Neural cell (in vitro differentiated cells): ENCODE results near the gene TRIM72. TPM values are rescaled to one million over a fixed set of nuclear protein-coding genes. Genes with fewer than 3 reads are reported as not detected.

Experiments used
- H2AFZ ChIP-seq: fragments of 200-600, 300-800 bp; sonication (generic), shearing (Covaris generic); 2 replicates; pipeline ENCODE4 v1.6.0; 2014; ENCODE audit warnings: low read depth, mild to moderate bottlenecking, antibody characterized with exemption, low read length, moderate library complexity
- H3F3A ChIP-seq: fragments of 200-600 bp; shearing (Covaris generic); 2 replicates; pipeline ENCODE4 v1.6.1; 2016; ENCODE audit warnings: mild to moderate bottlenecking, moderate library complexity, mixed read lengths, antibody characterized with exemption, low read length; ENCODE audit not compliant: insufficient read depth, poor library complexity, severe bottlenecking
- H3K27ac ChIP-seq: fragments of 200-600, 300-800 bp; sonication (generic), shearing (Covaris generic); 2 replicates; pipeline ENCODE4 v1.5.1; 2014; ENCODE audit warnings: mild to moderate bottlenecking, low read length, moderate library complexity
- H3K27me3 ChIP-seq: fragments of 300-800, 200-600 bp; sonication (generic), shearing (Covaris generic); 2 replicates; pipeline ENCODE4 v1.6.0; 2014; ENCODE audit warnings: mild to moderate bottlenecking, low read depth, low read length, moderate library complexity; ENCODE audit not compliant: insufficient read depth
- H3K36me3 ChIP-seq: fragments of 300-800, 200-600 bp; sonication (generic), shearing (Covaris generic); 2 replicates; pipeline ENCODE4 v1.5.1; 2014; ENCODE audit warnings: mild to moderate bottlenecking, antibody characterized with exemption, low read length, moderate library complexity; ENCODE audit not compliant: insufficient read depth
- H3K4me2 ChIP-seq: fragments of 300-800, 200-600 bp; sonication (generic), shearing (Covaris generic); 2 replicates; pipeline ENCODE4 v1.6.0; 2014; ENCODE audit warnings: mild to moderate bottlenecking, low read length
- H3K4me3 ChIP-seq: fragments of 300-800, 200-600 bp; sonication (generic), shearing (Covaris generic); 2 replicates; pipeline ENCODE4 v1.5.1; 2014; ENCODE audit warnings: mild to moderate bottlenecking, low read length, moderate library complexity
- H3K79me2 ChIP-seq: fragments of 200-600 bp; shearing (Covaris generic); replicated peaks from 2 replicates; pipeline ENCODE4 v1.6.0; 2014; ENCODE audit warnings: mild to moderate bottlenecking, low read length, moderate library complexity; ENCODE audit not compliant: insufficient read depth
- H3K9ac ChIP-seq: fragments of 300-800, 200-600 bp; sonication (generic), shearing (Covaris generic); 2 replicates; pipeline ENCODE4 v1.6.1; 2016; ENCODE audit warnings: mild to moderate bottlenecking, low read length, mixed read lengths
- H3K9me2 ChIP-seq: fragments of 200-600 bp; shearing (Covaris generic); 2 replicates; pipeline ENCODE4 v1.6.1; 2016; ENCODE audit warnings: mild to moderate bottlenecking, low read length, mixed read lengths; ENCODE audit not compliant: insufficient read depth
- H3K9me3 ChIP-seq: fragments of 200-600, 300-800 bp; sonication (generic), shearing (Covaris generic); 2 replicates; pipeline ENCODE4 v1.6.1; 2016; ENCODE audit warnings: mild to moderate bottlenecking, mixed run types, low read length, moderate library complexity, mixed read lengths
- H4K20me1 ChIP-seq: fragments of 200-600 bp; shearing (Covaris generic); 2 replicates; pipeline ENCODE4 v1.6.1; 2016; ENCODE audit warnings: mild to moderate bottlenecking, mixed run types; ENCODE audit not compliant: insufficient read depth
- CTCF ChIP-seq: fragments of 450-650 bp; IDR thresholded peaks from 2 replicates; pipeline ENCODE4 v1.5.1; 2014; ENCODE audit warnings: antibody characterized with exemption, mild to moderate bottlenecking, moderate library complexity; ENCODE audit not compliant: poor library complexity, severe bottlenecking
- EP300 ChIP-seq: fragments of 450-650 bp; conservative IDR thresholded peaks from 2 replicates; pipeline ENCODE4 v1.6.1; 2014; ENCODE audit warnings: antibody characterized with exemption, mild to moderate bottlenecking, moderate library complexity; ENCODE audit not compliant: poor library complexity, severe bottlenecking
- EZH2 ChIP-seq: fragments of 200-600, 300-800 bp; shearing (Covaris generic), sonication (generic); IDR thresholded peaks from 2 replicates; pipeline ENCODE4 v1.6.1; 2014; ENCODE audit warnings: antibody characterized with exemption, low read length, borderline replicate concordance, mild to moderate bottlenecking; ENCODE audit not compliant: insufficient read depth, poor library complexity, severe bottlenecking
- MXI1 ChIP-seq: fragments of 450-650 bp; conservative IDR thresholded peaks from 2 replicates; pipeline ENCODE4 v1.6.1; 2014; ENCODE audit warnings: antibody characterized with exemption, mild to moderate bottlenecking; ENCODE audit not compliant: poor library complexity, severe bottlenecking
- POLR2AphosphoS5 ChIP-seq: IDR thresholded peaks from 2 replicates; pipeline ENCODE4 v1.6.1; 2012
- RAD21 ChIP-seq: fragments of 450-650 bp; conservative IDR thresholded peaks from 2 replicates; pipeline ENCODE4 v1.6.1; 2014; ENCODE audit warnings: antibody characterized with exemption, mild to moderate bottlenecking, moderate library complexity
- SMC3 ChIP-seq: fragments of 450-650 bp; conservative IDR thresholded peaks from 2 replicates; pipeline ENCODE4 v1.6.1; 2014; ENCODE audit warnings: antibody characterized with exemption, mild to moderate bottlenecking, moderate library complexity; ENCODE audit not compliant: poor library complexity
- TAF1 ChIP-seq: IDR thresholded peaks from 2 replicates; pipeline ENCODE4 v1.6.1; 2012; ENCODE audit warnings: low read depth
- polyA plus RNA-seq: library from polyadenylated mRNA; depleted of rRNA; stranded (reverse); fragments of >200 nt; gene quantifications from 2 replicates; pipeline ENCODE4 v1.2.3, GENCODE V29; 2014
- TF ChIP-seq, protein P1 (sequence below): IDR thresholded peaks from 2 replicates; pipeline ENCODE4 v1.6.1; 2012; ENCODE audit warnings: borderline replicate concordance

The TRIM72 gene
- polyA plus RNA-seq, 1 donor from 2014 or later, result 0.05 TPM

DNA sequence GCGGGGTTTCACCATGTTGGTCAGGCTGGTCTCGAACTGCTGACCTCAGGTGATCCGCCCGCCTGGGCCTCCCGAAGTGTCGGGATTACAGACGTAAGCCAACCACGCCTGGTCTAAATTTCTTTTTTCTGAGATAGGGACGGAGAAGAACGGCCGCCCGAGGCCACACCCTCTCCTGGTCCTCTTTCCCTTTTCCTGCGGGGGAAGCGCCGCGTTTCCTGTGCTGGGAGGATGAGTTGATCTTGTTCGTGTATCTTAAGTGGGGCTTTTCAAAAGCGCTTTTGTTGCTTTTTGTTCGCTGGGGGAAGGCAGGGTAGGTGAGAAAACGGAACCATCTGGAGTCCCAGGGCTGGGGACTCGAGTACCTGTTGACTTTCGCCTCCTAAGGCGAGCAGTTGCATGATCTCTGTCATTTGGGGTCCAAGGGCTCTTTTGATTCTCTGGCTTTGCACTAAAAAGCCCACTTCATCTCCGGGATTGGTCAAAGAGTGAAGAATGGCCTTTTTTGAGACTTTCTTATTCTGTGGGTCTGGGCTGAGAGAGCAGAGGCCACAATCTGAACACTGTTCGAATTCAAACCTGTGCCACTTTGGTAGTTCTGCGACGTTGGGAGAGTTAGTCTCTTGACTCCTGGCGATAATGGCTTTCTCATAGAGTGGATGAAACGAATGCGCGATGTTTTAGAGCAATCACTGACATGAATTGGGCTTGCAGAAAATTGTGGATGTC is 32.7 kb upstream of the TRIM72 start:
- TF ChIP-seq POLR2AphosphoS5, result peak; percentile 10
- TF ChIP-seq RAD21, result no peak
- Histone ChIP-seq H3K9me3 (no peaks in the 10 kb centered on the region), H3F3A (no peaks in the 10 kb centered on the region), H3K4me3 (peak overlapping the region; percentile 91), H3K79me2 (peaks cover 51% of the 10 kb centered on the region), H3K36me3 (peaks cover 4% of the 10 kb centered on the region), H3K9me2 (no peaks in the 10 kb centered on the region), H3K4me2 (peak overlapping the region; percentile 94), H3K9ac (peak overlapping the region; percentile 100), H3K27ac (peak overlapping the region; percentile 99), H2AFZ (no peak overlapping the region), H3K27me3 (no peaks in the 10 kb centered on the region), H4K20me1 (peaks cover 48% of the 10 kb centered on the region)

GRCh38 chr16:31182391-31182790 is 31.5 kb upstream of the TRIM72 start:
- H3K9me3 ChIP-seq, result no peaks in the 10 kb centered on the region
- no peak overlapping the region for H2AFZ ChIP-seq
- H3K4me3 ChIP-seq, result peak overlapping the region; percentile 91
- TF ChIP-seq, protein P1, sequence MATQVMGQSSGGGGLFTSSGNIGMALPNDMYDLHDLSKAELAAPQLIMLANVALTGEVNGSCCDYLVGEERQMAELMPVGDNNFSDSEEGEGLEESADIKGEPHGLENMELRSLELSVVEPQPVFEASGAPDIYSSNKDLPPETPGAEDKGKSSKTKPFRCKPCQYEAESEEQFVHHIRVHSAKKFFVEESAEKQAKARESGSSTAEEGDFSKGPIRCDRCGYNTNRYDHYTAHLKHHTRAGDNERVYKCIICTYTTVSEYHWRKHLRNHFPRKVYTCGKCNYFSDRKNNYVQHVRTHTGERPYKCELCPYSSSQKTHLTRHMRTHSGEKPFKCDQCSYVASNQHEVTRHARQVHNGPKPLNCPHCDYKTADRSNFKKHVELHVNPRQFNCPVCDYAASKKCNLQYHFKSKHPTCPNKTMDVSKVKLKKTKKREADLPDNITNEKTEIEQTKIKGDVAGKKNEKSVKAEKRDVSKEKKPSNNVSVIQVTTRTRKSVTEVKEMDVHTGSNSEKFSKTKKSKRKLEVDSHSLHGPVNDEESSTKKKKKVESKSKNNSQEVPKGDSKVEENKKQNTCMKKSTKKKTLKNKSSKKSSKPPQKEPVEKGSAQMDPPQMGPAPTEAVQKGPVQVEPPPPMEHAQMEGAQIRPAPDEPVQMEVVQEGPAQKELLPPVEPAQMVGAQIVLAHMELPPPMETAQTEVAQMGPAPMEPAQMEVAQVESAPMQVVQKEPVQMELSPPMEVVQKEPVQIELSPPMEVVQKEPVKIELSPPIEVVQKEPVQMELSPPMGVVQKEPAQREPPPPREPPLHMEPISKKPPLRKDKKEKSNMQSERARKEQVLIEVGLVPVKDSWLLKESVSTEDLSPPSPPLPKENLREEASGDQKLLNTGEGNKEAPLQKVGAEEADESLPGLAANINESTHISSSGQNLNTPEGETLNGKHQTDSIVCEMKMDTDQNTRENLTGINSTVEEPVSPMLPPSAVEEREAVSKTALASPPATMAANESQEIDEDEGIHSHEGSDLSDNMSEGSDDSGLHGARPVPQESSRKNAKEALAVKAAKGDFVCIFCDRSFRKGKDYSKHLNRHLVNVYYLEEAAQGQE, result no peak
- TF ChIP-seq SMC3 (no peak), TAF1 (no peak), CTCF (no peak), RAD21 (no peak), MXI1 (no peak), POLR2AphosphoS5 (no peak), EZH2 (no peak), EP300 (no peak)
- H3F3A ChIP-seq, result no peaks in the 10 kb centered on the region
- H3K27me3 ChIP-seq, result no peaks in the 10 kb centered on the region
- peaks cover 55% of the 10 kb centered on the region for H4K20me1 ChIP-seq
- H3K27ac ChIP-seq, result no peak overlapping the region
- no peak overlapping the region for H3K4me2 ChIP-seq
- peaks cover 4% of the 10 kb centered on the region for H3K36me3 ChIP-seq
- peaks cover 59% of the 10 kb centered on the region for H3K79me2 ChIP-seq
- H3K9ac ChIP-seq, result no peak overlapping the region
- no peaks in the 10 kb centered on the region for H3K9me2 ChIP-seq
